Activated CD4-positive, CD25-positive, alpha-beta regulatory T cell (primary cell): ENCODE results near the gene HSPA4.
"Not testable (repeated sequence)": the region's sequence is repeated elsewhere in the genome, so short reads cannot be mapped to it uniquely, and the experiment has no call there.

Source experiments
- DNase-seq, 4 experiments: peaks; one replicate each; lab custom pipeline; 2025; lab: John Stamatoyannopoulos, UW

The HSPA4 gene

DNA sequence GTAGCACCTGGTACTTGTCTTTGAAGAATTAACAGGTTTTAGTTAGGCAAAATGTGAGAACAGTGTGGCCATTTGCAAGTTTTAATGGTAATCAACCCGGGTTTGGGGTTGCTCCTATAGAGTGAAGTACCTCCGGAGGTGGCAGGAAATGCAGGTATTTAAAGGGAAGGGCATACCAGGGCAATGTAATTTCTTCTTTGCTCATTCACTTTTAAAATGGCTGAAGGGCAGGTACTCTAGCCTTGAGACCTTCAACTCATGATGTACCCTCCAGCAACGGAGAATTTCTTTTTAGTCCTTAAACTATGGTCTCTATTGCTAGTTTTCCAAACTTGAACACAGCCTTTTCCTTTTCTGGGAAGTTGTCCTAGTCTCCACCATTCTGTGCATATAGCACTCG lies 1.3 kb upstream of the HSPA4 start:
- no peak for DNase-seq

DNA sequence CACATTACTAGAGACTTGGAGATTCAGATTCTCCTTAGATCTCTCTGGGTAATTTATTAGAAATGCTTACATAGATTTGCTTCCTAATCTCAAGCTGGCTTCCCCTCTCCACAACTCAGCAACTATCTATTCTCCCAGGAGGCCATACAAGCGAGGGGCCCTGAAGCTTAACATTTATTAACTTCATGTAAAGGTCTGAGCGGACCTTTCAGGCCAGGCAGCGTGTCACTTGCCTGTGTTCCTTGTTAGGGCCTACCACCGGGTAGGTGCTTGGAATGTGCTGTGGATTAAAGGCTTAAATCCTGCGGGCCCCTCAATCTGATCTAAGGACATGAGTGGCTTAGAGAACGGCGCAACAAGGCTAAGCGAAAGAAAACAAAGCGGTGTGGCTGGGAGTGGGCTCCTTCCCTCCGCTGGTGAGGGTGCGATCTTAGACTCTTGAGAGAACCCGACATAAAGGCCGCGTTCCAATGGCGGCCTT lies 712 bp upstream of the HSPA4 start:
- no peak for DNase-seq

DNA sequence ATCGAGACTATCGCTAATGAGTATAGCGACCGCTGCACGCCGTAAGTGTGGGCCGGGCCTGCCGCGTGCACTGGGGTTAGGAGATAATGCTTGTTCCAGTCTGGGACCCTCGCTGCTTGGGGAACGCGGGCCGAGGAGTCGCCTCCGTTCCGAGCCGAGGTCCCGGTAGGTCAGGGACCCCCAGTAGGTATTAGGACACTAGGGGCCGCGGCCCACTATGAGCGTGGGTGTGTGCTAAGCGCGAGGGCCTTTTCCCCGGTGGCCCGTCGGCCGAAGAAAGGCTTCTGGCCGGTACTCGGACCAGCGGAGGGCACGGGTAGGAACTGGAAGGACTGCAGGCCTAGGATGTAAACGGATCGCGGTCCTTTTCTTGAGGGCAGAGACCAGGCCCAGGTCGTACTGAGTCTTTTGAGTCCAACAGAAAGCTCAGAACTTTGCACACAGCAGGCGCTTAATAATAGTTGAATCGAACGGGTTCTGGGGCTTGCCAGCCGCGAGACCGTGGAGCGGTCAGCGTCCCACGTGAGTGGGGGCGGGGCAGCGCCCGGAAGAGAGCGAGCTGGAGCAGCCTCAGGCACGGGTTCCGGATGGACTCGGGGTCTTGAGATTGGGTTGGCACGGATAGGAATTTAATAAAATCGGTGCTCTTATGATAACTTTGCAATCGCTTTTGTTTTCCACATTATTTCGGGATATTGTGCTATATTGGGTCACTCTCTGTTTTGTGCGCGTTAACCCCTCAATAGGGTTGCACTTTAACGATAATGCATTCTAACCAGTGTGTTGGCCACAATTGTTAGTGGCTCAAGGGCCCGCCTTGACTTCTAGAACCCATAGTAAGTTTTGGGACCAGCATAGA lies 733 bp downstream of the HSPA4 start:
- peak; percentile 10 to 45 (median 15) for DNase-seq

DNA sequence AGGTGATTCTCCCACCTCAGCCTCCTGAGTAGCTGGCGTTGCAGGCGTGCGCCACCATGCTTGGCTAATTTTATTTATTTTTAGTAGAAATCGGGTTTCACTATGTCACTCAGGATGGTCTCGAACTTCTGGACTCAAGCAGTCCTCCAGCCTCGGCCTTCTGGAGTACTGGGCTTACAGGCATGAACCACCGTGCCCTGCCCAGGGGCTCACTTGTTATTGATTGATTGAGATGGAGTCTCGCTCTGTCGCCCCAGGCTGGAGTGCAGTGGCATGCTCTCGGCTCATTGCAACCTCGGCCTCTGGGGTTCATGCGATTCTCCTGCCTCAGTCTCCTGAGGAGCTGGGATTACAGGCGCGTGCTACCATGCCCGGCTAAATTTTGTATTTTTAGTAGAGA lies 1.6 kb downstream of the HSPA4 start:
- DNase-seq = no peak

DNA sequence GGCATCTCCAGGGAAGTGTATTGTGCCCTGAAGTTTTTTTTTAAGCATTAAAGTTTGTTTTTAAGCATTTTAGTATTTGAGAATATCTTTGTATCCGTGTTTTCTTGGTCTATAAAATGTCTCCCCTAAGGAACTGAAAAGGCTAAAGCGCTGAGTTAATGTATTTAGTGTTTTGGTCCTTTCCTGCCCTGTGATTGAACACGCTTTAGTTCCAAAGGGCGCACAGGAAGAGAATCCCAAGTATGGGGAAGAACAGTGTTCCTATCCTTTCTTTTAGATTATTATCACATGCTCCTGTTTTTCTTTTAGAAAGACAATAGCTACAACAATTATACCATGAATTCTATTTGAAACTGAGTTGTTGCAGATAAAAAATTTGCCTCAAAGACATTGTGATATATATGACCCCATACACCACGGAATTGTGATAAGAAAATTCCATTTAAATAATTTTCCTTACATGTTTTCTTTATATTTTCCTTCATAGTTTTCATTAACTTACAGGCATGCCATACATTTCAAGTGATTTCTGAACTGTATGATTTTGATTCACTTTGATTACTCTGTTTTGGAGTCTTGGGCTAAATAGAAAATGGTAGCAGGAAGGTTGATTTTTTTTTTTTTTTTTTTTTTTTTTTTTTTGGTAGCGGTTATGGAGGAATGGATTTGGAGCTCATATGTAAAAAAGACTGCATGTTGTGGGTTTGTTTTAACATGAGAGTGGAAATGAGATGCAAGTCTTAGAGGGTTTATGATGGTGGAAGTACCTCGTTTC lies 3.1 kb downstream of the HSPA4 start:
- DNase-seq = no peak

DNA sequence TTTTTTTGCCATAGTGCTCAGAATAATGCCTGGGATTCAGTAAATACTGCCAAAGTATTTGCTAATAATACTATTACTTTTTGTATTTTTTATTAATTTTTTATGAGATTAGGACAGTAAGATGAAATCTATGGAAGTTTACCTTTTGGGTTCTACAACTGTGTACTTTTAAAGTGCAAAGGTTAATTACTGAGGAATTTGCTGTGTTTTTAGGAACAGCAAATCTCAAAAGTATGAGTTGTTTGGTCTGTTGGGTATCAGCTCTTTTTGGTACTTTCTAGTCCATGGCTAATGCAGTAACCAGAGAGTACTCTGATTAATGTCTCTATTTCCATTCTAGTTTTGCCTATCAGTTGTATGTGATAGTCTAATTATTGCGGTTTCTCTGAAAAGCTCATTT lies 5.1 kb downstream of the HSPA4 start:
- no peak for DNase-seq

DNA sequence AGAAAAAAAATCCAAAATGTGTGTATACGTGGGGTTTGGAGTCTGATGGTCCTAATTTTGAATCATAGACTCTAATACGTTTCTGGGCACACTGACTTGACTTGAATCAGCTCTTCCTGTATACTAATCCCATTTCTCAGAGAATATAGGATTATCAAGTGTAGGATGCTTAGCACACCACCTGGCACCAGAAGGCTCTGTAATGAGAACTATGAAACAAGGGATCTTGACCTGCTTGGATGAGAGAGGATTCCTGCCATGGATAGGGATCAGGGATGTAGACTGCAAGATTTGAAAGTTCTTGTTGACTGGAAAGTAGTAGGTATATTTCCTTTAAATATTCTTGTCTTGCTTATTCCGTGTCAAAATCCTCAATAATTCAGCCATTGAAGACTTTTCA lies 7.8 kb downstream of the HSPA4 start:
- no peak for DNase-seq

DNA sequence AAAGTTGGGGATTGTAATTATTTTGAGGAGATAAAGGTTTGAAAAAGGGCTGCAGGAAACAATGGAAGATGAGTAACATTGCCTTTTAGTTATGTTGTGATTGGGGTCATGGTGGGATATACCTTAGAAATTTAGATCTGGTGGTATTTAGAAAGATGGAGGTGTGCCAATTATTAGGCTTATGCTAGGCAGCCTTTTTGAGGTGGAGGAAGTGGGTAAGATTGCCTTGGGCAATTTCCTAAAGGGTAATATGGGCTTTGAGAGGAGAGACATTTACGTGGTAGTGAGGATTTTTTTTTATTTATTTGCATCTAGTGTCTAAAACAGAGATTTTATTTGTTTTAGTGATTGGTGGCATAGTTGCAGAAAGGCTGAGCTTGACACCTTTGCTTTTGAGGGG lies 10.5 kb downstream of the HSPA4 start:
- no peak for DNase-seq

DNA sequence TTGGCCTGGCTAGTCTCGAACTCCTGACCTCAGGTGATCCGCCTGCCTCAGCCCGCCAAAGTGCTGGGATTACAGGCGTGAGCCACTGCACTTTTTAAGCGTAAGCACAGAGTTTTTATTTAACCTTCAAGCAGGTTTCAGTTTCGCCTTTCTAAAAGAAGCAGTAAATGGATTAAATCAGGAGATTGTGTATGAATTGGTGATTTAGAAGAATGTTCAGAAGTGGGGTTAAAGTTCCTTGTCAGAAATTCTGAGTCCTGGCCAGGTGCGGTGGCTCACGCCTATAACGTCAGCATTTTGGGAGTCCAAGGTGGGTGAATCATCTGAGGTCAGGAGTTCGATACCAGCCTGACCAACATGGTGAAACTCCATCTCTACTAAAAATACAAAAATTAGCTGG lies 12.2 kb downstream of the HSPA4 start:
- DNase-seq = no peak

DNA sequence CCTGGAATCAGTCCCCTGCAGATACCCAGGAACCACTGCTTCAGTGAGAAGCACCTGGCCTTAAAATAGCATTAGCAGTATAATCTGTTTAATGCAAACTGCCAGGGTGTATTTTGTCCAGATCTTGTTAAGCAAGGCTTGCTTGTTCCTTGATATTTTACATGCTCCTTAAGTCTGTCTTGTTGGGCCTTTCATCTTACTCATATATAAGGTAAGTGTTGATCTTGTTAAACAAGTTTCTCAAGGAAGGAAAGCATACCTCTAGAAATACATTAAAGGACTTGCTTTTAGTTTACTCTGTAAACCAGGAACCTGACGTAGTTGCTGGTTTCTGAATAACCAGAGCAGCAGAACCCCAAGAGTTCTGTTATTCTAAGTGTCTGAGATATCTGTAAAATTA lies 13.7 kb downstream of the HSPA4 start:
- DNase-seq = no peak

DNA sequence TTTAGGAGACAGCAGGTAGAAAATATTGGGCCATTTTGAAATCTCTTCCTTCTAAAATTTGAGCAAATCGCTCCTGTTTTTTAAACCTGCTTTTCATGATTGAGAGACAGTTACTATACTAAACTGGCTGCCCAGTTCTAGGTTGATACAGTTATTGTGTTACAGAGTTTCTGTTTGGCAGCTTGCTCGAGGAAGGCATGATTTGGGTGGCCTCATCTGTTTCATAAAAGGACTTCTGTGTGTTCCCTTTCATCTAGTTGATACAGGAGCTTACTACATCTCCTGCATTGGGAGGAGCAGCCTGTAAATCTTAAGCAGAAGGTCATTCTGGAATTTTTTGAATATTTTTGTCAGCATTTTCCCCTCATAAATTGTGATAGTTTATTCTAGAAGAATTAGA lies 14.2 kb downstream of the HSPA4 start:
- no peak for DNase-seq

DNA sequence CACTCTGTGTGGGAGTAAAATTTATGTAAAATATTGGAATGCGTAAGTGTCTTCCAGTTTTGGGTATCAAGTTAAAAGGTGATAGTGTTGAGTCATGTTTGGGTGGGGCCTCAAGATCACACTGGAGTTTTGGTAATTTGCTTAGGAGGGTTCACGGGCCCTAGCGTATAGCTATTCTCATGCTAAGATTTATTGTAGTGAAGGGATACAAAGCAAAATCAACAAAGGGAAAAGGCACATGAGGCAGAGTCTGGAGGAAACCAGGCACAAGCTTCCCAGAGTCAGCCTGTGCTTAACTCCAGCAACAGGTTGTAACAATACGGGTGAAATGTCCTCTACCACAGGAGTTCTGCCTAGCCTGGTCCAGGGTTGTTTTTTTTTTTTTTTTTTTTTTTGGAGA lies 20.2 kb downstream of the HSPA4 start:
- no peak for DNase-seq

DNA sequence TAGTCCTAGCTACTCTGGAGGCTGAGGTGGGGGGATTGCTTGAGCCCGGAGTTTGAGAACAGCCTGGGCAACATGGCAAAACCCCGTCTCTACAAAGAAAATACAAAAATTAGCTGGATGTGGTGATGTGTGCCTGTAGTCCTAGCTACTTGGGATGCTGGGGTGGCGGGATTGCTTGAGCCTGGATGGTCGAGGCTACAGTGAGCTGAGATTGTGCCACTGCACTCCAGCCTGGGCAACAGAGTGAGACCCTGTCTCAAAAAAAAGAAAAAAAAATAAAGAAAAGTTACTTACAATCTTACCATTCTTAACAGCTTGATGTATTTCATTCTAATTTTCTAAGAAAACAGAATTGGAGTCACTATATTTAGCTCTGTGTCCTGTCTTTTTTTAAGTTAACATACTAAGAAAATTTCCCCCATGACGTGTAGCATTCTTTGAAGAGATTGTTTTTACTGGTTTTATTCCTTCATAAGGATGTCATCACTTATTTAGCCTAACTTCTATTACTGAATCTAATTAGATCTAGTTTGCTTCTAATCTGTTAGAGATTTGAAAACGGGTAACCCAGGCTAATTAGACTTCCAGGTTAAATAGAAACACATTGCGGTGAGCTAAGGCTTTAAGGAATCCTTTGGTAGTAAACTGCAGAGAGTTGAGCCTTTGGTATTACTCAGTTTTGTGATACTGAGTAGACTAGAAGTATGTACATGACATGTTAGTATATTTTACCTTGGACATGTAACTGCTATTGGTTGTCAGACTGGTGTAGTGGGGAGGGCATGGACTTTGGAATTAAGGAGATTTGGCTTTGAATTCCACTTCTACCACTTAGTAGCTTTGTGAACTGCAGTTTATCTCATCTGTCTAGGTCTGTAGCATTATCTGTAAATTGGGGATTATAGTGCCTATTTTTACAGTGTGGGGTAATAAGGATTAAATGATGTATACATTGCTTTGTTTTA lies 24.0 kb downstream of the HSPA4 start:
- DNase-seq = no peak

DNA sequence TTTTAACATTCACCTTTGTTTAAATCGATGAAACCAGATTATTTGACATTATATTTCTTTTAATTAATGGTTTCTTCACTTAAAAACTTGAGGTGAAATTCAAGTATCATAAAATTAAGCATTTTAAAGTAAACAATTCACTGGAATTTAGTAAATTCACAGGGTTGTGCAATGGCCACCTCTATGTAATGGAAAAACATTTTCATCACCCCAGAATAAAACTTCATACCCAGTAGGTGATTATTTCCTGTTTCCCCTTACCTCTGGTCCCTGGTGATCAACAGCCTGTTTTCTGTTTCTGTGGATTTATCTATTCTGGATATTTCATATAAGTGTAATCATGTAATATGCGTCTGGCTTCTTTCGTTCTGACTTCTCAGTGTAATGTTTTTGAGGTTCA lies 27.2 kb downstream of the HSPA4 start:
- no peak for DNase-seq

DNA sequence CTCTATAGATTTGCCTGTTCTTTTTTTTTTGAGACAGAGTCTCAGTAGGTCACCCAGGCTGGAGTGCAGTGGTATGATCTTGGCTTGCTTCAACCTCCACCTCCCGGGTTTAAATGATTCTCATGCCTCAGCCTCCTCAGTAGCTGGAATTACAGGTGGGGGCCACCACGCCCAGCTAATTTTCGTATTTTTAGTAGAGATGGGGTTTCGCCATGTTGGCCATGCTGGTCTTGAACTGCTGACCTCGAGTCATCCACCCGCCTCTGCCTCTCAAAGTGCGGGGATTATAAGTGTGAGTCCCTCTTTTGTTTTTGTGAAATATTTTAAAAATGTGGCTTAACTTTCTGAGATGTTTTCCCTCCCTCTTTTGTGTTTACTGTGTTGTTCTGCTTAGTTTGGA lies 29.2 kb downstream of the HSPA4 start:
- no peak for DNase-seq

DNA sequence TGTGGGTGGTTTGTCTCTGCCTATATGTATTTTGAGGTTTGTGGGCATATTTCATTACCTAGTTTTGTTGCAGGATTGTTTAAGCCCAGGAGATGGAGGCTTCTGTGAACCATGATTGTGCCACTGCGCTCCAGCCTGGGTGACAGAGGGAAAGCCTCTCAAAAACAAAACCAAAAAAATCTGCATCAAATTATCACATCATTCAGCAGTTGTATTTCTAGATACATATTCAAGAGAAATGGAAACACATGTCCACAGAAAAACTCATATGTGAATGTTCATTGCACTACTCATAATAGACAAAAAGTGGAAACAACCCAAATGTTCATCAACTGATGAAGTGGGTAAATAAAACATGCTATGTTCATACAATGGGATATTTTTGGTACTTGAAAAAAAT lies 29.9 kb downstream of the HSPA4 start:
- DNase-seq = no peak

DNA sequence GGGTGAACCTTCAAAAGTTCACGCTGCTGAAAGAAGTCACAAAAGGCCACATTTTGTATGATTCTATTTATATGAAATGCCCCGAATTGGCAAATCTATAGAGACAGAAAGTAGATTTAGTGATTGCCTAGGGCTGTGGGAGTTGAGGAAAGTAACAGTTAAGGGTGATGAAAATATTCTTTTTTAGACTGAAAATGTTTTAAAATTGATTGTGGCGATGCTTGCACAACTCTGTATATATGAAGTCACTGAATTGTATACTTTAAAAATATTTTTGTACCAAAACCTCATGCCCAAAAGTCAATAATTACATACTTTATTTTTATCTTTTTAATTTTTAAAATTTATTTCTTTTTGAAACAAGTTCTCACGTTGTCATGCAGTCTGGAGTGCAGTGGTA lies 30.3 kb downstream of the HSPA4 start:
- no peak for DNase-seq

DNA sequence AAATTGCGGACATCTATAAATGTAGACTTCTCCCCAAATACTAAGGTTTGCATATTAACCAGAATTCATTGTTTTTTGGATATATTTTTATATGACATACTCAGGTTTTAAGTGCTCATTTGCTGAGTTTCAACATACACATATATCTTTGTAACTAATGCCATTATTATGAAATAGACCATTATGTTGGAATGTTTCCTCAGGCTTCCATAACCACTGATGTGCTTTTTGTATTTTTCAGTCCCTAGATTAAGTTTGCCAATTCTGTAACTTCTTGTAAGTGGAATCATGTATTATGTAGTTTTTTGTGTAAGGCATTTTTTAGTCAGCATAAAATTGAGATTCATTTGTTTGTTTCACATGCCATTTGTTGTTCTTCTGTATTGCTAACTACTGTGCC lies 32.1 kb downstream of the HSPA4 start:
- DNase-seq = no peak

DNA sequence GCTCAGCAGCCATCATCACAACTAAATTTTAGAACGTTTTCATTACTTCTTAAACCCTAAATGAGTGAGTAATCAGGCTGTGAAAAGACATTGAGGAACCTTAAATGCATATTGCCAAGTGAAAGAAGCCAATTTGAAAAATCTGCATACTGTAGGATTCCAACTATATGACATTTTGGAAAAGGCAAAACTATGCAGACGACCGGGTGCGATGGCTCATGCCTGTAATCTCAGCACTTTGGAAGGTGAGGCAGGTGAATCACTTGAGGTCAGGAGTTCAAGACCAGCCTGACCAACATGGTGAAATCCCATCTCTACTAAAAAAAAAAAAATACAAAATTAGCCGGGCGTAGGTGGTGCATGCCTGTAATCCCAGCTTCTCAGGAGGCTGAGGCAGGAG lies 33.4 kb downstream of the HSPA4 start:
- DNase-seq = not testable (repeated sequence)

DNA sequence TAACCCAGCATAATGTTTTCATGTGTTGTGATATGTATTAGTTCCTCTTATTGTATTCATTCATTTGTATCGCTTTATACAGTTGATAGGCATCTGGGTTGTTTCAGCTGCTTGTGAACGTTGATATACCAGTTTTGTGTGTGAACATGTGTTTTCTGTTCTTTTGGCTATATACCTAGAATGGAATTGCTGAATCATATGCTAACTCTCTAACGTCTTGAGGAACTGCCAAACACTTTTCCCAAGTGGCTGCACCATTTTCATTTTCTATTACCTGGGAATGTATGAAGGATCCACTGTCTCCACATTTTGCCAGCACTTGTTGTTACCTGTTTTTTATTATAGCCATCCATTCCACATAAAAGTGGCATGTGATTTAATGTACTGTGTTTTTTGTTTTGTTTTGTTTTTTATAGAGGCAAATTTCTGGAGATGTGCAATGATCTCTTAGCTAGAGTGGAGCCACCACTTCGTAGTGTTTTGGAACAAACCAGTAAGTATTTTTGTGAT lies 34.6 kb downstream of the HSPA4 start:
- DNase-seq = no peak

DNA sequence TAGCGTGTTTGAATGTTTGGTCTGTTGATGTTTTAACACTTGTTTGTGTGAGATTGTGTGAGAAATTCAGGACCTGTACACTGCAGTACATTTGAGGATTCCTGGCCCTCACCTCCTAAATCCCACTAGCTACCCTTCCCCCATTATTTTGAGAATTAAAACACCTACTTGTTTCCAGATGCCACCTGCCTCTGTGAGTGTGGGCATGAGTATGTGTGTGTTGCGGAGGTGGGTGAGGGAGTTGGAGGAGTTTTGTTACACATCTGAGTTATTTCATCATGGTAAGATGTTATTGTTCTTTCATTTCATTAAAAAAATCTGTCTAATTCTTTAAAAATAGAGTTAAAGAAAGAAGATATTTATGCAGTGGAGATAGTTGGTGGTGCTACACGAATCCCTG lies 36.3 kb downstream of the HSPA4 start:
- DNase-seq = no peak

DNA sequence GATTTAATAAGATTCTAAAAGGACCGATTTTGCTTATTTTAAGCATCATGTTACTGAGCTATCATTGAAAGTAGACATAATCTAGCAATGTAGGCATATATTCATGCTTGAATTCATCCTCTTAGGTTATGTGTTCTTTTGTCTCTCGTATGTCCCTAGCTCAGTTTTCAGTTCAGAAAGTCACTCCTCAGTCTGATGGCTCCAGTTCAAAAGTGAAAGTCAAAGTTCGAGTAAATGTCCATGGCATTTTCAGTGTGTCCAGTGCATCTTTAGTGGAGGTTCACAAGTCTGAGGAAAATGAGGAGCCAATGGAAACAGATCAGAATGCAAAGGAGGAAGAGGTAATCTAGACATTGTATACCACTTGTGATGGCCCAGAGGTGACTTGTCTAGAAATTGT lies 39.2 kb downstream of the HSPA4 start:
- DNase-seq = no peak
